GM18520 (cell line): ENCODE results near the gene PCYT1A.
A peak's percentile ranks its signal among the peaks of the same experiment; 100 is the strongest.

ENCODE experiments used
- ATAC-seq: cut with Tn5 transposase; IDR thresholded peaks from one replicate; pipeline ENCODE4 v1.9.1; 2021; ENCODE audit not compliant: unreplicated experiment

Gene PCYT1A

GRCh38 chr3:196238612-196239560, 48.6 kb downstream of the PCYT1A start:
- ATAC-seq = no peak

GRCh38 chr3:196237203-196237602, 50.3 kb downstream of the PCYT1A start:
- ATAC-seq = no peak

GRCh38 chr3:196236223-196236622, 51.3 kb downstream of the PCYT1A start:
- no peak for ATAC-seq

GRCh38 chr3:196235452-196236122, 51.9 kb downstream of the PCYT1A start:
- no peak for ATAC-seq

- no peak for ATAC-seq
These were observed 54.7 kb downstream of the PCYT1A start for GRCh38 chr3:196232882-196233251.

GRCh38 chr3:196232154-196232881, 55.2 kb downstream of the PCYT1A start:
- ATAC-seq = peak; percentile 40

DNA sequence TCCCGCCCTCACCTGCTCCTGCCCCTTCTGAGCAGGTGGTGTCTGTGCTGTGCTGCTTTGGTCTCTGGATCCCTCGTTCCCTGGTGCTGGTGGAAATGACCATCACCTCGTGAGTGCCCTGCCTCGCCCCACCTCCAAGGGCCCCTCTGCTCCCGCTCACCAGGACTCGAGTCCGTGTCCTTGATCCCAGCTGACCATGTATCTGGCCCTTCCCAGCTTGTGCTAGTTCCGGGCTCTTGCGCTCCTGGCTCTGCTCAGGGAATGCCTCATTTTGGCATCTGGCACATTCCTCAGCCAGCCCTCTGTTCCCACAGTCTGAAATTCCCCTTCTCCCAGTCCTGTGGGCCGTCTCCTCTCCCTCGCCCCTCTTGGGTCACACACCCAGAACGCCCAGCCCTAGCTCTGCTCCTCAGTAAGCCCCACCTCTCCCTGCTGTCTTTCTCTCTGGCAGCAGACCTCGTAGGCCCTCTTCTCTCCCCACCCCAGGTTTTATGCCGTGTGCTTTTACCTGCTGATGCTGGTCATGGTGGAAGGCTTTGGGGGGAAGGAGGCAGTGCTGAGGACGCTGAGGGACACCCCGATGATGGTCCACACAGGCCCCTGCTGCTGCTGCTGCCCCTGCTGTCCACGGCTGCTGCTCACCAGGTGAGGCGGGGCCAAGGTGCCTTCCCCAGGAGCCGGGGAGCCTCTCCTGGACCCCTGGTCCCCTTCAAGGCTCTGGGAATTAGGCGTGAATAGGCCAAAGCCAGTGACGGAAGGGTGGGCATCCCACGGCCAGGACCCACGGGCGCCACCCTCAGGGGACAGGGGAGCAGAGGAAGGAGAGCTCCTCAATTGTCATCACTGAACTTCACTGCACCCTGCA, 59.7 kb downstream of the PCYT1A start:
- ATAC-seq = no peak

DNA sequence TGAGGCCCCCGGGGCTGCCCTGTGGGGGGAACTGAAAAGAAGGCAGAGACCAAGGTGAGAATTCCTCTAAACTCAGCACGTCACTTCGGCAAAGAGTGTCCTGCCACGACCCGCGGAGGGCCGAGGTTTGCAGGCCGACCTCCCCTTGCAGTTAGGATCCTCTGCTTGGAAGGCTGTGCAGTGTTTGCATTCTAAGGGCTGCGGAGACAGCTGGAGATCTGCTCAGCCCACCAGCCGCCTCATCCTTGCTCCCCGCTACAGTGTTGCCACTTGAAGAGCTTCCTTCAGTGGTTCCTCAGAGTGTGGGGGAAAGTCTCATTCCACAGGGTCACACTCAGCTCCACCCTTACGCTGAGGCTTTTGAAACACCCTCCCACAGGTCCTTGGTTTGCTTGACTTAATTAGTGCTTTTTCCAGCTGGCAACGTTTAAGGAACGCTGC, 60.4 kb downstream of the PCYT1A start:
- ATAC-seq = no peak

DNA sequence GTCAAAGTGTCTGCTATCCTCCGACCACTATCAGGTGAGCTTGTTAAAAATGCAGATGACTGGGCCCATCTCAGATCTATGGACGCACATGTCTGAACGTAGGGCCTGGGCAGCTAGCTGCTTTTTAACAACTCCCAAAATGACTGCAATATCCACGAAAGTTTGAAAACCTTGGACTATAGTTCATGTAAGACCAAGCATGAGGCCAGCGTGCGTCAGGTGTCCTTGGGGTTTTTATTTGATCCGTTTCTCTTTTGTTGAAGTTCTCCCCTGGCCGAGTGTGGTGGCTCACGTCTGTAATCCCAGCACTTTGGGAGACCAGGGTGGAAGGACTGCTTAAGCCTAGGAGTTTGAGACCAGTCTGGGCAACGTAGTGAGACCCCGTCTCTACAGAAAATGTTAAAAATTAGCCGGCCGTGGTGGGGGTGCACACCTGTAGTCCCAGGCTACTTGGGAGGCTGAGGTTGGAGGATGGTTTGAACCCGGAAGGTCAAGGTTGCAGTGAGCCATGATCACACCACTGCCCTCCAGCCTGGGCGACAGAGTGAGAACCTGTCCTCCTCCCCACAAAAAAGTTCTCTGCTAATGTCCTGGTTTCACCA, 61.7 kb downstream of the PCYT1A start:
- ATAC-seq = no peak

DNA sequence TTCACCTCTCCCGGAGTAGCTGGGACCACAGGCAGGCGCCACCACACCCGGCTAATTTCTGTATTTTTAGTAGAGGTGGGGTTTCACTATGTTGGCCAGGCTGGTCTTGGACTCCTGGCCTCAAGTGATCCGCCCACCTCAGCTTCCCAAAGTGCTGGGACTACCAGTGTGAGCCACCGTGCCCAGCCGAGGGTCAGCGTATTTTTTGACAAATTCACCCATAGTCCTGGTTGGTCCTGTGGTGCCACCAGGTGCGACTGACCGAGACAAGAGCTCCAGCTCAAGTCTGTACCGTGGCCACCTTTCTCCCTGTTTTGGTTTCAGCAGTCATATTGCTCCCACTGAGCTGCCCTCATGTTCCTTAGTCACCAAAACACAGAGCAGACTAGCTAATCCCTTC, 62.4 kb downstream of the PCYT1A start:
- no peak for ATAC-seq

DNA sequence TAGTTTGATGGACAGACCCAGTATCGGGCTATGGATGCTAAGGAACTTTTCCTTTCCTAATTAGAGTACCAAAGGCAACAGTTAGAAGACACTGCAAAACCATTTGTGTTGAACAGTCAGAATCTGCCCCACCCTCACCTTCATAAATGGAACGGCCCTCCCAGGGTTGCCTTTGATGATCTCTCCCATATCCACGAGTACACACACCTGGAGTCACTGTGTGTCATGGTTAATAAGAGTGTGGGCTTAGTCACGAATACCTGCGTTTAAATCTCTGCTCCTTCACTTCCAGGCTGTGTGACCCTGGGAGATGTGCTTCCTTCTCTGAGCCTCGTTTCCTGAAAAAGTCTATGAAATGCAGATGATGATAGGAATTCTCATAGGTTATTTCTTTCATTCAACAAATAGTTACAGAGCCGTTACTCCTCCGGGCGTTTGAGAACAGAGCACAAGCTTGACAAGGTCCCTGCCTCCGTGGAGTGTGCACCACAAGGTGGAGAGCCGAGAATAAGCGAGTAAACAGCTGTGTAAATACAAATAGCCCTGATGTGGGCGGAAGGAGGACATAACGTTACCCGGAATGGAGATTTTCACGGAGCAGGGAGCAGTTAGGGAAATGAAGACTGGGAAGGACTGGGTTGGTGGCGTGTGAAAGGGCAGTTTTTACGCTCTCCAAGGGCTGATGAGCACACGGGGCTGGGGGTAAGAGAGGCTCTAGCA, 64.5 kb downstream of the PCYT1A start:
- ATAC-seq = no peak

GRCh38 chr3:196220991-196221390, 66.5 kb downstream of the PCYT1A start:
- no peak for ATAC-seq

DNA sequence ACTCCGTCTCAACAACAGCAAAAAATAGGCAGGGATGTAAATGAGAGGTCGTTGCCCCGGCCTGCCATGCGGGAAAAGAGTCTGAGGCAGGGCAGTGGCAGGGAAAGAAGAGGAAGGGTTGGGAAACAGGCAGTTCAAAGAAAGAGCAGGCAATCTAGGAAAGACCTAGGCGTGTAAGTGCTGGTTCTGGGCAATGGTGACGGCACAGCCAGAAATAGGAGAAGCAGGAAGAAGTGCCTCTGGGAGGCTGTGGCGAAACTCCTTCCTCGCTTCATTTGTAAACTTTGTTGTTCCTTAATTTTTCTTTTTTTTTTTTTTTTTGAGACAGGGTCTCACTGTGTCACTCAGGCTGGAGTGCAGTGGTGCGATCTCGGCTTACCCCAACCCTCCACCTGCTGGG, 66.9 kb downstream of the PCYT1A start:
- no peak for ATAC-seq

GRCh38 chr3:196219970-196220311, 67.6 kb downstream of the PCYT1A start:
- no peak for ATAC-seq

DNA sequence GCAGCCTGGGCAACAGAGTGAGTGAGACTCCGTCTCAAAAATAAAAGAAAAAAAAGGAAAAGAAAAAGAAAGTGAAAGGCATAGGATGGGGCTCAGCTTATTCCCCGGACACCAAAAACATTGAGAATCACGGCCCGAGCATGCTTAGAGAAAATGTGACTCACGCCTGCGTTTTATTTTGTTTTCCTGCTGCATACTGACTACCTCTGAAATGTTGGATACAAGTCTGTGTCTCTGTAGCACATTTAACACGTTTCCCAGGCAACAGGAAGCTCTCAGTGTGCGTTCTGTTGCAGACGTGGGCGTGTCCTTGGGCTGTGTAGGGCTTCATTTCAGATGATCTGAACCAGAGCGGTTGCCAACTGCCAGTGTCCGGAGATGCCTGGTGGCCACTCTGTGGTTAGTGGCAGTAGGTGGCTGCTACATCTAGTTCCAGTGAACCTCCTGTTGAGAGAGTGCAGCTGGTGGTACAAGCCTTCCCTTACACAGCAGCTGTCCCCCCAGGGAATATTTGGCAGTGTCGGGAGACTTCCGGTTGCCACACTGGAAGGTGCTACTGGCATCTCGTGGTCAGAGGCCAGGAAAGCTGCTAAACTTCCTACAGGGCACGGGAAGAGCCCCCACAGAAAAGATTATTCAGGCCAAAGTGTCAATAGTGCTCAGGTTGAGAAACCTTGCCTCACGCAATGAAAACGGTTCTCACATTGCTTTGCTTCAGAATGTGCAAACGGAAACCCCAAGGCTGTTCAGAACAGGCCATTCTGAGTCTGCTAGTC, 68.1 kb downstream of the PCYT1A start:
- ATAC-seq = peak; percentile 72

GRCh38 chr3:196218155-196218712, 69.3 kb downstream of the PCYT1A start:
- no peak for ATAC-seq

- no peak for ATAC-seq
These were observed 70.0 kb downstream of the PCYT1A start for GRCh38 chr3:196217307-196218154.
